ENCODE data around the gene PGBD5.

Gene PGBD5

DNA sequence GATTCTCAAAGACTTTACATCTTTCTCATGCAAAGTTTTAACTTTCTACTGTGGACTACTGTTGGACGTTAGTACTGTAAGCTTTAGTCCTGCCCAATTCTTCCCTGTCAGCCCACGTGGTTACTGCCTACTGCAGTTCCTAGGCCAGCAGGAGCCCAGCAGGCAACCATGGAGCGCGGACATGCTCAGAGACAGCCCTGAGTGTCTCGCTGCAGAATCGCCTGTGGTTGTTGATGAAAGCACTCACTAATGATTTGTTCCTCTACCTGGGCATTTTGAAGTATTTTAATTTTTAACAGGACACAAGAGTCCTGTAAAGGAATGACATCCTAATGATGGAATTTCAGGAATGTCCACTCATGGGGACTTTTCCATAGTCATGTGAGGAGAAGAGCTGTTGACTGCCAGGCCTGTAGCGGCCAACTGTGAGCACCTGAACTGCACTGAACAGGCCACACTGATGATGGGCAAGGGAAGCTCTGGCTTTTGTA lies 44.1 kb downstream of the PGBD5 start:
- Histone ChIP-seq H3K36me3 (ENCODE audit: insufficient read depth, low read length) (no peaks in the 10 kb centered on the region), H3K27me3 (ENCODE audit: control insufficient read depth in 1 of 2, insufficient read depth in 2 of 2, low read length in 2 of 2) (no peaks in the 10 kb centered on the region), H3K27ac (ENCODE audit: low read depth, low read length) (no peak overlapping the region), H3K9me3 (ENCODE audit: low read length) (peaks cover 7% of the 10 kb centered on the region), H3K9ac (ENCODE audit: low read length) (no peak overlapping the region), H3K4me1 (ENCODE audit: insufficient read depth, low read length) (no peaks in the 10 kb centered on the region), H3K4me3 (ENCODE audit: low read depth in 1 of 2, low read length in 2 of 2) (no peak overlapping the region)

DNA sequence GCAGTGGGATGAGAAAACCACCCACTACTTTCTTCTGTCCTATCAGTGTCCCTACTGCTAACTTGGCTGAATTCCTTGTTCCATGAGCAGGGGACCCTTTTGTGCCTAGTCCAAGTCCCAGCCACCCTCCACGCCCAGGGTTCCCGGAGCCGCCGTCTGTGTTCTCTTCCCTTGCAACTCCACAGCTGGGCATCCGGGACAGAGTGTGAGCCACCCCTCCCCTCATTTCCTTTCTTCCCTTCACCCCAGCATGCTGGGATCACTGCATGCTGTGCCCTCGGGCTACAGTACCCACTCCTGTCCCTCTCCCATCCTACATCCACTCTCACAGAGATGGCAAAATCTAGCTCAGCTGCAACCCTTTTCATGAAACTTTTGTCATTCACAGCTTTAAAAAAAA lies 44.5 kb downstream of the PGBD5 start:
- H3K4me3 ChIP-seq (ENCODE audit: low read depth in 1 of 2, low read length in 2 of 2), result no peak overlapping the region
- H3K27me3 ChIP-seq (ENCODE audit: control insufficient read depth in 1 of 2, insufficient read depth in 2 of 2, low read length in 2 of 2), result no peaks in the 10 kb centered on the region
- no peaks in the 10 kb centered on the region for H3K36me3 ChIP-seq (ENCODE audit: insufficient read depth, low read length)
- H3K9me3 ChIP-seq (ENCODE audit: low read length), result peaks cover 7% of the 10 kb centered on the region
- no peak overlapping the region for H3K9ac ChIP-seq (ENCODE audit: low read length)
- H3K4me1 ChIP-seq (ENCODE audit: insufficient read depth, low read length), result no peaks in the 10 kb centered on the region
- H3K27ac ChIP-seq (ENCODE audit: low read depth, low read length), result no peak overlapping the region

DNA sequence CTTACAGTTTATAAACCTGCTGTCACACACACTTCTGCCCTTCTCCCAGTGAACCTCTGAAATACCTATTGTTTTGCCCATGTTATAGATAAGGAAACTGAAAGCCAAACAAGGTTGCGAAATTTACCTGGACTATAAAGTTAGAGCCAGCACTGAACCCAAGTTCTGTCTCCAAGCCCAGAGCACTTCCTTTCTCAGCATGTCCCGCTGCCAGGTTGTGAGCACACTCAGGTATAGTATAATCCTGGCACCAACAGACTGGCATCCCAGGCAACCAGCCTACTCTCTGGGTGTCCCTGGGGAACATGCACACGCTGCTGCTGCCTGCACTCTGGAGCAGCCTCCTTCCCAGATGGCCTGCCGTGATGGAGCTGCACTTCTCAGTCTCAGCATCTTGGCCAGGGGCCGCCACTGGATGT lies 45.1 kb downstream of the PGBD5 start:
- H3K9ac ChIP-seq (ENCODE audit: low read length), result no peak overlapping the region
- no peaks in the 10 kb centered on the region for H3K27me3 ChIP-seq (ENCODE audit: control insufficient read depth in 1 of 2, insufficient read depth in 2 of 2, low read length in 2 of 2)
- no peaks in the 10 kb centered on the region for H3K36me3 ChIP-seq (ENCODE audit: insufficient read depth, low read length)
- no peak overlapping the region for H3K27ac ChIP-seq (ENCODE audit: low read depth, low read length)
- H3K4me3 ChIP-seq (ENCODE audit: low read depth in 1 of 2, low read length in 2 of 2), result no peak overlapping the region
- peaks cover 7% of the 10 kb centered on the region for H3K9me3 ChIP-seq (ENCODE audit: low read length)
- no peaks in the 10 kb centered on the region for H3K4me1 ChIP-seq (ENCODE audit: insufficient read depth, low read length)

DNA sequence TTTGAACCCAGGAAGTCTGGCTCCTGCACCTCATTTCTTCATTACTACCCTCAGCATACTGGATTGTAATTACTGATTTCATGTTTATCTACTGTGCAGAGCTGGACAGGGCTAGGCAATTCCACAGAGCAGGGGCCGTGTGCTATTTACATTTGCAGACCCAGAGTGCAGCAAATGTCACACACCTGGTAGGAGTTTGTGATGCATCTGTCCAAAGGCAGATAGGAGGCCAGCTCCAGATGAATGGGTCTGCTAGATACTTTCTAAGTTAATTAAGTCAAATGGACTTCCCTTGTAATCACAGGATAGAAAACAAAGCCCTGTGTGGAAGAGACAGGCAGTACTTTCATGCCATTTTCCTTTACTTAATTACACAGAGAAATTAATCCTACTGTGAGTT lies 46.2 kb downstream of the PGBD5 start:
- H3K4me3 ChIP-seq (ENCODE audit: low read depth in 1 of 2, low read length in 2 of 2), result no peak overlapping the region
- no peaks in the 10 kb centered on the region for H3K36me3 ChIP-seq (ENCODE audit: insufficient read depth, low read length)
- no peak overlapping the region for H3K27ac ChIP-seq (ENCODE audit: low read depth, low read length)
- no peak overlapping the region for H3K9ac ChIP-seq (ENCODE audit: low read length)
- no peaks in the 10 kb centered on the region for H3K27me3 ChIP-seq (ENCODE audit: control insufficient read depth in 1 of 2, insufficient read depth in 2 of 2, low read length in 2 of 2)
- no peaks in the 10 kb centered on the region for H3K4me1 ChIP-seq (ENCODE audit: insufficient read depth, low read length)
- H3K9me3 ChIP-seq (ENCODE audit: low read length), result peaks cover 7% of the 10 kb centered on the region

DNA sequence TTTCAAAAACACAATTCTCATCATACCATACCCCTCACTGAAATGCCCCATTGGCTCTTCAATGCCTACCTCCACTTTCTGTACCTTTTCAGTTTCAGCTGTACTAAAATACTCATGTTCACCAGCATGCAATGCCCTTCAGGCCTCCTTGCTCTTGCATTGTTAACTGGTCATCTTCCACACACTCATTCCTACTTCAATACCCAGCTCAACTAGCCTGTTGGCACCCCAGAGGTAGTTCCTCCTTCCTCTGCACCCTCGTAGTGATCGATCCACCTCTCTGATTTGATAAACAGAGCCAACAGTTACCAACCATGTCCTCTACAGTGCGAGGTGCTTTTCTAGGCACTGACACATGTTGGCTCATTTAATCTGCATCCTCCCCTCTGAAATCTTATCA lies 46.7 kb downstream of the PGBD5 start:
- Histone ChIP-seq H3K9me3 (ENCODE audit: low read length) (peaks cover 7% of the 10 kb centered on the region), H3K4me1 (ENCODE audit: insufficient read depth, low read length) (no peaks in the 10 kb centered on the region), H3K4me3 (ENCODE audit: low read depth in 1 of 2, low read length in 2 of 2) (no peak overlapping the region), H3K27ac (ENCODE audit: low read depth, low read length) (no peak overlapping the region), H3K27me3 (ENCODE audit: control insufficient read depth in 1 of 2, insufficient read depth in 2 of 2, low read length in 2 of 2) (no peaks in the 10 kb centered on the region), H3K9ac (ENCODE audit: low read length) (no peak overlapping the region), H3K36me3 (ENCODE audit: insufficient read depth, low read length) (no peaks in the 10 kb centered on the region)

DNA sequence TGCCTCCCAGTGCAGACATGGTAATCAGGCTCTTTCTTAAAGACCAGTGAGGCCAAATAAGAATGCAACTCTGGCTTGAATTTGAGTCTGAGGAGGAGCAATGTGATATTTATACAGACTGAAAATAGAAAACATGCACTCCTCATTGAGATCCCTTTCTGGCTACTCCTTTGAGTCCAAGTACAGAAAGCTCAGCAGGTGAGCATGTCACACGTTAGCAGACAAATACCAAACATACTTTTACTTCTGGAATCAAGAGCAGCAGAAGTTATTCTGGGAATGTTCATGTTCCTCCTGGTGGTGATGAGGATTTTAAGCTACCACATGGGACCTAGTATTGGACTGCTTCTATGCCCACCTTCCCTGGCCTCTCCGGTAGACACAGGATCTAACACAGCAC lies 48.3 kb downstream of the PGBD5 start:
- no peaks in the 10 kb centered on the region for H3K4me1 ChIP-seq (ENCODE audit: insufficient read depth, low read length)
- peaks cover 7% of the 10 kb centered on the region for H3K9me3 ChIP-seq (ENCODE audit: low read length)
- no peak overlapping the region for H3K27ac ChIP-seq (ENCODE audit: low read depth, low read length)
- no peak overlapping the region for H3K4me3 ChIP-seq (ENCODE audit: low read depth in 1 of 2, low read length in 2 of 2)
- H3K36me3 ChIP-seq (ENCODE audit: insufficient read depth, low read length), result no peaks in the 10 kb centered on the region
- no peak overlapping the region for H3K9ac ChIP-seq (ENCODE audit: low read length)
- no peaks in the 10 kb centered on the region for H3K27me3 ChIP-seq (ENCODE audit: control insufficient read depth in 1 of 2, insufficient read depth in 2 of 2, low read length in 2 of 2)

DNA sequence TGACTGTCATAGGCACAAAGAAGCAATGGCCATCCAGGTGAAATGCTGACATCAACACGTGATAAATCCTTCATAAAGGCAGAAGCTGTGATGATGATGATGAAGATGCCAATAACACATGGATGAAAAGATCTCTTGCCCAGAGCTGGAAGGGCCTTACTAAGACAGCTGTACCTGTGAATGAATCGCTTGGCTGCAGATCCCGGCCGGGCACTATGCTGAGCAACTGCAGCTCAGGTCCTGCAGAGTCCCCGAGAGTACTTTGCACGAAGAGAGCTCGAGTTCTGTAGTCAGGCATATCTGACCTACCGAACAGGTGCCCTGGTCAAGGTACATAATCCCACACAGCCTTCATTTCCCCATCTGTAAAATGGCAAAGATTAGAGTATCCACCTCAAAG lies 48.8 kb downstream of the PGBD5 start:
- no peak overlapping the region for H3K9ac ChIP-seq (ENCODE audit: low read length)
- no peak overlapping the region for H3K27ac ChIP-seq (ENCODE audit: low read depth, low read length)
- no peak overlapping the region for H3K4me3 ChIP-seq (ENCODE audit: low read depth in 1 of 2, low read length in 2 of 2)
- no peaks in the 10 kb centered on the region for H3K36me3 ChIP-seq (ENCODE audit: insufficient read depth, low read length)
- H3K9me3 ChIP-seq (ENCODE audit: low read length), result peaks cover 7% of the 10 kb centered on the region
- no peaks in the 10 kb centered on the region for H3K27me3 ChIP-seq (ENCODE audit: control insufficient read depth in 1 of 2, insufficient read depth in 2 of 2, low read length in 2 of 2)
- no peaks in the 10 kb centered on the region for H3K4me1 ChIP-seq (ENCODE audit: insufficient read depth, low read length)

DNA sequence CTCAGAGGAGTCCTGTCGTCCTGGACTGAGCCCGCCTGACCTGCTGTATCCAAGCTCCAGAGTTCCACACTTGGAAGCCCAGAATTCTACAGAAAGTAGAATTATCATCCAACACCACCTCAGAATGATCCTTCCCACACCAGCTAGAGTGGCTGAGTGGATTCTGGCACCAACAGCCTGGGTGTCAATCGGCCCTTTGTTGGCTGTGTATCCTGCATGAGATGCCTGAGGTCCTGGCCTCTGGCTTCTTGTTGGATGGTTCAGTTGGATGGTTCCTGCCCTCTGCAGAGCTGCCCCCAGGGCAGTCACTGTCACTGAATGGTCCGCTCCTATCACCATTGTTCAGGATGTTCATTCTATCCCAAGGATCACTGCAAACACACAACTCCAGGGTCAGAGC lies 49.8 kb downstream of the PGBD5 start:
- Histone ChIP-seq H3K9ac (ENCODE audit: low read length) (no peak overlapping the region), H3K27ac (ENCODE audit: low read depth, low read length) (no peak overlapping the region), H3K4me3 (ENCODE audit: low read depth in 1 of 2, low read length in 2 of 2) (no peak overlapping the region), H3K4me1 (ENCODE audit: insufficient read depth, low read length) (no peaks in the 10 kb centered on the region), H3K27me3 (ENCODE audit: control insufficient read depth in 1 of 2, insufficient read depth in 2 of 2, low read length in 2 of 2) (no peaks in the 10 kb centered on the region), H3K36me3 (ENCODE audit: insufficient read depth, low read length) (no peaks in the 10 kb centered on the region), H3K9me3 (ENCODE audit: low read length) (peaks cover 7% of the 10 kb centered on the region)

DNA sequence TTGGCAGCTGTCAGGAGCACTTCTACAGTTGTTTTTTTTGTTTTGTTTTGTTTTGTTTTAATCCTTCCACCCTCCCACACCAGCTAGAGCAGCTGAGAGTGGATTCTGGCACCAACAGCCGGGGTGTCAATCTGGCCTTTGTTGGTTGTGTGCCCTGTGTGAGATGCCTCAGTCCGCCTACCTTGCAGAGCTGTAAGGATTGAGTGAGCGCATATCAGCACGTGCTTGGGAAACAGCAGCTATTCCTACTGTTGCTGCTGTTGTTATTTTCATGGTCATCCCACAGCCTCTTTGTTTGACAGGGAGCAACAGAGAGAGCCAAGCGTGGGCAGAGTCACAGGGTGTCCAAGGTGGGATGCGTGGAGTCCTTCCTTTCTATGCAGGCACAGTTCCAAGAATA lies 50.4 kb downstream of the PGBD5 start:
- Histone ChIP-seq H3K27me3 (ENCODE audit: control insufficient read depth in 1 of 2, insufficient read depth in 2 of 2, low read length in 2 of 2) (no peaks in the 10 kb centered on the region), H3K4me1 (ENCODE audit: insufficient read depth, low read length) (no peaks in the 10 kb centered on the region), H3K9ac (ENCODE audit: low read length) (no peak overlapping the region), H3K36me3 (ENCODE audit: insufficient read depth, low read length) (no peaks in the 10 kb centered on the region), H3K9me3 (ENCODE audit: low read length) (peaks cover 7% of the 10 kb centered on the region), H3K27ac (ENCODE audit: low read depth, low read length) (no peak overlapping the region), H3K4me3 (ENCODE audit: low read depth in 1 of 2, low read length in 2 of 2) (no peak overlapping the region)

DNA sequence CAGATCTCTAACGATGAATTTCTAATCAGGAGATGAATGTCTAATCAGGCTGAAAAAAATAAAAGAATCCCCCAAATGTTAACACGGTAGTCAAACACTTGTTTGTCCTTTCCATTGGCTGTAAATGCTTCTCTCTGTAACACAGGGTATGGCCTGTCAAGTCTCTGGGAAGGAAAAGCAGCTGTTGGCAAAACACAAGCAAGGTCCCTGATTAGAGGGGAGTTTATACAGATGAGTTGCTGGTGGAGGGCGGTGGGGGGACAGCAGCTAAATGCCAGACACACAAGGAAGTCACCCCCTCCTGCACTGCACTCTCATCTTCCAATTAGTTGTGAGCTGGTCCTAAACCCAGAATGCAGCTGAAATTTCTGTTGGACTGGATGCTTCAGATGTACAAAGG lies 51.0 kb downstream of the PGBD5 start:
- Histone ChIP-seq H3K9me3 (ENCODE audit: low read length) (peaks cover 7% of the 10 kb centered on the region), H3K9ac (ENCODE audit: low read length) (no peak overlapping the region), H3K27me3 (ENCODE audit: control insufficient read depth in 1 of 2, insufficient read depth in 2 of 2, low read length in 2 of 2) (no peaks in the 10 kb centered on the region), H3K4me3 (ENCODE audit: low read depth in 1 of 2, low read length in 2 of 2) (no peak overlapping the region), H3K27ac (ENCODE audit: low read depth, low read length) (no peak overlapping the region), H3K36me3 (ENCODE audit: insufficient read depth, low read length) (no peaks in the 10 kb centered on the region), H3K4me1 (ENCODE audit: insufficient read depth, low read length) (no peaks in the 10 kb centered on the region)

DNA sequence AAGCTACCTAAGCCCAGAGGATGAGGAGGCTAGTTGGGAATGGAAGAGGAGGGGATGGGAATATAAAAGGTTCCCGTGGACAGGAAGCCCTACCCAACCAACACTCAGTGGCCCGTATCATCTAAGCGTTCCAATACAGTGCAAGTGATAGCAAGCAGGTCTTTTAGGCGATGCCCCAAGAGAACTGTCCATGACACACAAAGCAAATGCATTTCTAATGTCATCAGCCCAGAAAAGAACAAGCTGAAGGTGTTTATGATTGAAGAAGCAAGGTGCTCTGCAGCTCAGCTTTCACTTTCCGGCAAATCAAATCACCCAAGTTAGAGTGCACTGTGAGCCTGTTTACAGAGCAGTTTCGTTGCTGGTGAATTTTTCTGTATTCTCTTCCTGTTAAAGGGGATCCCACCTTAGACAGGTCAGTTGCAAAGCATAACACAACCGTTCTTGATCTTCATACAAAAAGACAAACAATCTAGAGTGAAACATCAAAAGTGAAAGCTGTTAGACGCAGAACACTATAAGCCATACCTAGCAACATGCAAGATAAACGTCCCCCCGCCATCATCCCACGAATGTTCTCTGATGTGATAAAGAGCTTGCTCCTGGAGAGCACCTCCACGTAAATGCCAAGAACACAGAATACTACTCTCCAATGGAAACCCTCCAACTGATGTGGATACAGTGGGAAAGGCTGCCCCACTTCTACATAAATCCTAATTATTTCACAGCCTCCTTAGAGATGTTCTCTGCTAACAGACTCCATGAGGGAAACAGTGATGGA lies 54.0 kb downstream of the PGBD5 start:
- Histone ChIP-seq H3K9ac (ENCODE audit: low read length) (no peak overlapping the region), H3K9me3 (ENCODE audit: low read length) (no peaks in the 10 kb centered on the region), H3K27me3 (ENCODE audit: control insufficient read depth in 1 of 2, insufficient read depth in 2 of 2, low read length in 2 of 2) (no peaks in the 10 kb centered on the region), H3K4me1 (ENCODE audit: insufficient read depth, low read length) (no peaks in the 10 kb centered on the region), H3K36me3 (ENCODE audit: insufficient read depth, low read length) (no peaks in the 10 kb centered on the region), H3K4me3 (ENCODE audit: low read depth in 1 of 2, low read length in 2 of 2) (no peak overlapping the region), H3K27ac (ENCODE audit: low read depth, low read length) (no peak overlapping the region)

DNA sequence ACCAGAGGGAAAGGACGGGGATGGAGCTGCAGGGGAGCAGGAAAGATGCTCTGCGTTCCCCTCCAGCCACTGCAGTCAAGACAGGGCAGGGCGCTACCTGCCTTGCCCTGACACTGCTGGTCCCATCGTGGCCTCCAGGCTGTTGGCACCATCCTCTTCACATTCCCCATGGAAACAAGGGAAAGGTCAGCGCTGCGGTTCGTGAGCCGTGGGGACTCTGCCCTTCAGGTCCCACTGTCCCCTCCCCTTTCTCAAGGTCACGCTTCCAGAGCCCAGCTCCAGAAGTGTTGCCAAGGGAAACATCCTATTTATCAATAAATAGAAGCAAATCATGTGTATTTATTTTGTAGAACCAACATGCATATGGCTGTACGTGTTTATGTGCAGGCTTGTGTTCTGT lies 56.0 kb downstream of the PGBD5 start:
- no peaks in the 10 kb centered on the region for H3K9me3 ChIP-seq (ENCODE audit: low read length)
- no peaks in the 10 kb centered on the region for H3K36me3 ChIP-seq (ENCODE audit: insufficient read depth, low read length)
- H3K4me3 ChIP-seq (ENCODE audit: low read depth in 1 of 2, low read length in 2 of 2), result no peak overlapping the region
- no peak overlapping the region for H3K27ac ChIP-seq (ENCODE audit: low read depth, low read length)
- H3K27me3 ChIP-seq (ENCODE audit: control insufficient read depth in 1 of 2, insufficient read depth in 2 of 2, low read length in 2 of 2), result no peaks in the 10 kb centered on the region
- H3K4me1 ChIP-seq (ENCODE audit: insufficient read depth, low read length), result no peaks in the 10 kb centered on the region
- no peak overlapping the region for H3K9ac ChIP-seq (ENCODE audit: low read length)

Data from muscle layer of colon (tissue), 2 donors.